GM21526 (cell line): Measurements from ENCODE around the gene COL15A1.

Source experiments
- ATAC-seq: cut with Tn5 transposase; IDR thresholded peaks from one replicate; pipeline ENCODE4 v1.9.1; 2021; ENCODE audit warnings: moderate library complexity; ENCODE audit not compliant: unreplicated experiment, low FRiP score

COL15A1 gene

DNA sequence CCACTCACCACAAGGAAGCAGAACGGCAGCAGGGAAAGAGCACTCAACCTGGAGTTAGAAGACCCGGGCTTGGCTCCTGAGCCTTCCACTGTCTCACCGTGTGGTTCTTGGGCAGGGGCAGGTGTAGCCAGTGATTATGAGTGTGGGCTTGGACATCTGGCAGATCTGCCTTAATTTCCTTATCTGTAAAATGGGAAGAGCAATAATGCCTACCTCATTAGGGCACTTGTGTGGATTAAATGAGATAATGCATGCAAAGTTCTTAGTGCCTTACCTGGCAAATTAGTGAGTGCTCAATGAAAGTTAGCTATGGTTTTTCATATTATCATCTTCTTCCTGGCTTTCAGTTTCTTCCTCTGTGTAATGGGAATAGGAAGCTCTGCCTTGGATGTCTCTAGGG lies 28.1 kb upstream of the COL15A1 start:
- no peak for ATAC-seq

DNA sequence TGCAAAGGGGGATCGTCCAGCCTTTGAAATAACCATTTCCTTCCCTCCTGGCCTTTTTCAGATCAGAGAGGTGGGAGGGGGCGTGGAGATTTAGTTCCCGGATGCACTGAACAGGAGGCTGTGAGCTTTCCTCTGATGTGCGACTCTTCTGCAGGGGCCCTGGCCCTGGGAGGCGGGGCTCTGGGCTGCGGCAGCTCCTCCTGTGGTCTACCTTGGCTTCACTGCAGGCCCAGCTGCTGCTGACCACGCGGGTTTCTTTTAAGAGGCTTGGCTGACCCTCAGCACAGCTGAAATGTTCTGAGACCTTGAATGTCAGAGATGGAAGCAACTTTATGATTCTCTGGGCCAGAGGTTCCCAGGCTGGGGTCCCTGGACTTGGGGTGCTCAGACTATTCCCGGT lies 27.0 kb upstream of the COL15A1 start:
- ATAC-seq: no peak

DNA sequence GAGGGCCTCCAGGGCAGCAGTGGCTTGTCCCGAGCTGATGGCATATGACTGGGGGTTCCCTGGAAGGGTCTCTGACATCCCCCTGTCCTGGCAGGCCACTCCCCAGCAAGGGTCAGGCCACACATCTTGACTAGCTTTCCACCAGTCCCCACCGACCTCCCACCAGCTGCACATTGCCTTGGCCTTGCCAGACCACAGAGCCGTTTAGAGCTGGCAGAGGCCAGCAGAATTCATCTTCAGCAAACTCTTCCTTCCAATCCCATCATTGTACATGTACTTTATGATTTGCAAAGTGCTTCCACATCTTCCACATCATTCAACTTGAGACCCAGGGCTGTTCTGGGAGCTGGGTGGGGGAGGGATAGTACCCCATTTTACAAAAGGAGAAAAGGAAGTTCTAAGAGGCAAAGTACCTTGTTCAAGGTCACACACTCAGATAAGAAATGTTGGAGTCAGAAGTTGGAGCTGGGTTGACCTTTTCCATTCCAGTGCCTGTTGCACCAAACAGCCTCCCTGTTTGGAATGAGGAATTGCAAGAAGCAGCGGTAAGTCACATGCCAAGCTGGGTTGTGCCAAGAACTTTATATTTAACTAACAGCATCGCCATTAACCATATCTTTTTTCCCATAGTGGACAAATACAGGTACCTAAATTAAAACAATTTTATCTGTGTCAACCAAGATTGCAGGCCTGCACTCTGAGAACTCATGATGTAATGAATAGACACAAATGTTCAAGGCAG lies 25.8 kb upstream of the COL15A1 start:
- ATAC-seq: no peak

DNA sequence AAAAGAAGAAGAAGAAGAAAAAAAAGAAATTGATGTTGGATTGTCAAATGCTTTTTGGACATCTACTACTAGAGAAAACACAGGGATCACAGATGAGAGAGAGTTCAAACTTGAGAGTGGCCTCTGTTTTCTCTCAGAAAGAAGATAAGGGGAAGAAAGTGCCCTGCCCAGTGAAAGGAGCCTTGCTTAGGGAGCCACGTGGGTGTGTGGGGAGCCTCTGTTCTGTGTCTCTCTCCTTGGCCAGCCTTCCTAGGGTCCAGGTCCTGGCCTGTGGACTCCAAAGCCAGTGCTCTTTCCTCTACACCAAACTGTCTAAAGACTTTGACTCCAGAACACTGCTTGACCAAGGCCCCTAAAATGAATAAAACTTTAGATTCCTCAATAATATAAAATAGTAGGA lies 22.0 kb upstream of the COL15A1 start:
- ATAC-seq: no peak

DNA sequence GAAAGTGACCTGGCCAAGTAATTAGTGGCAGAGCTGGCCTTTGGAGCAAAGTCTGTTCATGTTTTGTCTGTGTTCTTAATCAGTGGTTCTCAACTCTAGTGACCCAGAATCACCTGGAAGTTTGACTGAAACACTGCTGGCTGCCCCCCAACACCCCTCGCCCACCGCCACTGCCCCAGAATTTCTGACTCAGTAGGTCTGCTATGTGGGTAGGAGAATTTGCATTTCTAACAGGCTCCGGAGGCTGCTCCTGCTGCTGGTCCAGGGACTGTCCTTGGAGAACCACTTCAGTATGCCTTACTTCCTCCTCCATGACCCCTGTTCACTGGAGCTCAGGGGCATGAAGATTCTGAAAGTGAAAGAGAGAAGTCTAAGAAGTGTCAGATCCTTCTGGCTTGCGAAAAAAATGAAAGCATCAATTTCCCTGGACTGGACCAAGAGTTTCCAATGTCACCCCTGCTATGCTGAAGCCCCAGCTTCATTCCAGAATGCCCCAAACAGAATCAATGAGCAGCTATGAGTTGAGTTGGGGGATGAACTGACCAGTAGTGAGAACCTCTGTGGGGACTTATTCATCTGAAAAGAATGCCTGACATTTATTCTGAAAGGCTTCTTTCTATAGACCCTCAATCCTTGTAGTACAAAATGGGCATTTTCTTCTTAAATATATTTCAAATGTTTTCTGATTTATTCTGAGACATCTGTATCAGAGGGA lies 20.8 kb upstream of the COL15A1 start:
- no peak for ATAC-seq

DNA sequence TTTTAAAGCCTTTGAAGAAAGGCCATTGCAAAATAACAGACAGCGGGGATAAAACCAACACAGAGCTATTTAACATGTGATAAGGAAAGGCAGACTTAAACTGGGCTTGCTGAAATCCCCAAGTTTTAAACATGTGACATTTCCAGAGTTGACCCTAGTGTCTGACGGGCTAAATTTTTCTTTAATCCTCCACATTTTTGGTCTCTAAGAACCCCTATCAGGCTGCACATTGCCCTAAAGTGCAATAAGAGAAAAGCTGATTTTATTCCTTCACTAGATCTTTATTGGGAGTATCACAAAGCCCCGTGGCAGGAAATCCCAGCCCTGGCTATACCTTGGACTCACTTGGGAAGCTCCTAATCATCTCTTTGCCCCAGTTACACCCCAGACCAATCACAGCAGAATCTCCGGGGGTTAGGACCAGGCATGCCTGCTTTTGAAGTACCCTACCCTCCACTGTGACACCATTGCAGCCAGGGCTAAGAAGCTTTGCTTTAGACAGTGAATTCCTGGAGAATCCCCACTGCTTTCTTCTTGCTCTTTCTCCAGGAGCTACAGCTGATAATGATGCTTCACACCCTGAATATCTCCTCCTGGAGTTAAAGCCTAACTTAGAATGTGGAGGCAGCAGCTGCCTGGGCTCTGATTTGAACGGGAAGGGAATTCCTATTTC lies 20.1 kb upstream of the COL15A1 start:
- ATAC-seq: no peak

DNA sequence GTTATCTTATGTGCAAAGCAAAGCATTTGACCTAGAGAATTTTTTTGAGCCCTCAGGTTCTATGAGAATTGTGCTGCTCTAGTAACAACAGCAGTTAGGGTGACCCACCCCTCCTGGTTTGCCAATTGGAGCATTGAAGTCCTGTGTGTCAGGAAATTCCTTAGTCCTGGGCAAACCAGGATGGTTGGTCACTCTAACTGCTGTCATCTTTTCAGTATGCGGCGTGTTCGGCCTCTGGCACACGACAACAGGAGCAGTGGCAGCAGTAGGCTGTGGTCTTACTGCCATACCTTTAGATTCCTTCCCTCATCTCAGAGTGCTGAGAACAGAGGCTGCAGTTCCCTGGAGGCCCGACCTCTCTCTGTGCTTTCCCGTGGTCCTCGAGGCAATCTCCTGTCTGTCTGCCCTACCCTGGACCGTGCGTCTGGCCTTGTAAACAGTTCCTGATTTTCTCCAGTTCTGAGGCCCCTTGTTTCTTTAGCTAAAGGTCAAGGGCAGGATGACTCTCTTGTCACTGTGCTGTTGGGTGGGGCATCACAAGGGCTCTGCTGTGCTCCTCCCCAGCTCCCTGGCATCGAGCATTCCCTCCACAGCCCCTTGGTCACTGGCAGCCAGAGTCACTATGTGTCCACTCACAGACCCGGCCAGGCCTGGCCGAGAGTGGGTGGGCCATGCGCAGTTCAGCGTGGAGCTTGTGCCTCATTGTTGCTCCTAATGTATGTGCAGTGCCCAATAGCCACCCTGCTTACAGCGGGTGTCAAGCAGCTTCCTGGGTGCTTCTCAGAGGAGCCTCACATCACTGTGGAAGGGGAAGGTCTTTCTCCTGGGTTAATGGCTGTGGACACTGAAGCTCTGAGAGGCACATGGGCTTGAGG lies 18.5 kb upstream of the COL15A1 start:
- no peak for ATAC-seq

DNA sequence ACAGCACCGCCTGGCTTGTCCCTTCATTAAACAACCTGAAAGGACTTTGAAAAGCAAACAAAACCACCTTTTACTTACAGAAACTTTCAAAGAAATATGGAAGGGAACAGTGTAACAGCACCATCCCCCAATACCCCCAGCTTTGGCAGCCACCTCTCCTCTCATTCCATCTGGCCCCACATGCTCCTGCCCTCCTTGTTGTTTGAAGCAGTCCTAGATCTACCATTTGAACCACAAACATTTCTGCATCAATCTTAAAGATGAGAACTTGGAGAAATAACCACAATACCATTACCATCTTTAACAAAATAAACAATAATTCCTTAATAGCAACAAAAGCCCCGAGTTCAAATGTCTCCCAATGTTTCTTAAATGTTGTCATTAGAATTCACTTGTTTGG lies 17.8 kb upstream of the COL15A1 start:
- ATAC-seq: no peak

DNA sequence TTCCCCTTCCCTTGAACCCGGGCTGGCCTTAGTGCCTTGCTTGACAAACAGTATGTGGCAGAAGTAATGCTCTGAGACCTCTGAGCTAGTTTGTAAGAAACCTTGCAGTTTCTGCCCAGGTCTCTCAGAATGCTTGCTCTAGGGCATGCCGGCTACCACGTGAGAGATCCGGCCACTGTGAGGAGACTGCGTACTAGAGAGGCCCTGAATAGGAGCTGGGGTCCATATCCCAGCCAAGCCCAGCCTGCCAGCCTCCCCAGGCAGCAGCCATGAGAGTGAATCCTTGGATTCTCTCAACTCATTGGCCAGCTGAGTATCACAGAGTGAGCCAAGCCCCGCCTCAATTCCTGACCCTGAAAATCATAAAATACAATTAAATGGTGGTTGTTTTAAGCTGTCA lies 16.0 kb upstream of the COL15A1 start:
- no peak for ATAC-seq

DNA sequence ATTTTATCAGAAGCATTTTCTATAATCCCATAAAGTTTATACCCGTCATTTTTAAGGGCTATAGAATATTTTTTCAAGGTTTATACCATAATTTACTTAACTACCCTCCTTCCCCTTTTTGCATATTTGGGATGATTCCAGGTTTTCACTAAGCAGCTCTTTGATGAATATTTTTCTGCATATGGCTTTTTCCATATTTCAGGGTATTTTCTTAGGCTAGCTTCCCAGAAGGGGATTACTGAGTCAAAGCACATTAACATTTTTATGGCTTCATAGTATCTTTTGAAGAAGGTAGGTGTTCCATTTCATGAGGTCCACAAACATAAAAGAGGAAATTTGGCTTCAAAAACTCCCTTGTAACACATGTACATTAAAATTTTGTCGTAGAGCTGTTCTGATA lies 14.6 kb upstream of the COL15A1 start:
- no peak for ATAC-seq

DNA sequence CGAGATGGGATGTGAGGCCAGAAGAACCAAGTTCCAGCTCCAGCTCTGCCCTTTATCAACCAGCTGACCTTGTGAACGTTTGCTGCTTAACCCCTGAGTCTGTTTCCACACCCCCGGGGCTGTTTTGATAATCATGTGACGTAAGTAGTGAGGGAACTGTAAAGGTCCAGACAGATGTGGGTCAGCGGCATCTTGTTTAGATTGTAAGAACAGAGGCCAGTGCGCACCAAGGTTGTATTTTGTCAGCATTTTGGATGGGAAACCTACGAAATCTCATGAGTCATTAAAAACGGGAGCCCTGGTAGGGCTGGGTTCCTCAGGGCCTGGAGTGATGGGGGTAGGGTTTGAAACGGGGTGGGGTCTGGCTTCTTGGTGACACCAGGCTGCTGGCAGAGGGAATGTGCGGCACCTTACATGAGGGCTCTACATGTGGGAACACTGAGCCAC lies 13.8 kb upstream of the COL15A1 start:
- no peak for ATAC-seq

DNA sequence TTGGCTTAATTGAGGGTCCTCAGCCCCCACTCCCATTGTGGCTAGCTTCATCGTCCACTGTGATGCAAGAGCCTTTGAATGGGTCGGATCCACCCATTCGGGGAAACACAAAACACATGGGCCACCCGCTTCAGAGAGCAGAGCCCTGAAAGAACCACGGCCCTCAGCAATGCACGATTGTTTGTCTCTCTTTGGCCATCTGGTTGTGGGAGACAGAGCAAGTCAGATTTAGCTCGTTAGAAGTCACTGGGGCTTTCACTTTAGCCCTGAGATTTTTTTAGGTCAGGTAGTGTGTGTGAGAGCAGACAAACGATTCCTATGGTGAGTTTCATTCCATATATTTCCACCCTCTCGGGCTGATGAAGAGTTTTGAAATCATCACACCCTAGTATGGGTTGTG lies 12.9 kb upstream of the COL15A1 start:
- ATAC-seq: no peak

DNA sequence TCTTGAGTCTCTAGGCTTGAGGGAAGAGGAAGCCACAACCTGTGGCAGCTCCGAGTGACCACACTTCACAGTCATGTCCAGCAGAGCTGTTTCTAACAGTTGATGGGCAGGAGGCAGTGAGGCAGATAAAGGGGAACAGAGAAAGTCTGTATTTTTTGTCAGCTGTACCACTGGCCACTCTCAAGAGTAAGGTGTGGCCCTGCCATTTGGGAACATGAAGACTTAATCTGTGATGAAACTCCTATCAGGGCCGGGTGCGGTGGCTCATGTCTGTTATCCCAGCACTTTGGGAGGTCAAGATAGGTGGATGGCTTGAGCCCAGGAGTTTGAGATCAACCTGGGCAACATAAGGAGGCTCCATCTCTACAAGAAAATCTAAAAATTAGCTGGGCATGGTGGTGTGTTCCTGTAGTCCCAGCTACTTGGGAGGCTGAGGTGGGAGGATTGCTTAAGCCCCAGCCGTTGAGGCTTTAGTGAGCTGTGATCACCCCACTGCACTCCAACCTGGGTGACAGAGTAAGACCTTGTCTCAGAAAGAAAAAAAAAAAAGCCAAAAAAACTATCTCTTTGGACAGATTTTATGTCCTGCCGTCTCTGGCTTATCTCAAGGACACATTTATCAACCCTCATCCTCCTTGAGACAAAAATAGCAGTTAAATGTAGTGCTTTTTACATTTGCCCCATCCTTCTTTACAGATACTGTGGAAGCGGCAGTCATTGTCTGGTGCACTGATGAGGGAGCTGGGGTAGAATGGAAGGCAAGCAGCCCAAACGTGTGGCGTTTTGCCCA lies 11.9 kb upstream of the COL15A1 start:
- no peak for ATAC-seq

DNA sequence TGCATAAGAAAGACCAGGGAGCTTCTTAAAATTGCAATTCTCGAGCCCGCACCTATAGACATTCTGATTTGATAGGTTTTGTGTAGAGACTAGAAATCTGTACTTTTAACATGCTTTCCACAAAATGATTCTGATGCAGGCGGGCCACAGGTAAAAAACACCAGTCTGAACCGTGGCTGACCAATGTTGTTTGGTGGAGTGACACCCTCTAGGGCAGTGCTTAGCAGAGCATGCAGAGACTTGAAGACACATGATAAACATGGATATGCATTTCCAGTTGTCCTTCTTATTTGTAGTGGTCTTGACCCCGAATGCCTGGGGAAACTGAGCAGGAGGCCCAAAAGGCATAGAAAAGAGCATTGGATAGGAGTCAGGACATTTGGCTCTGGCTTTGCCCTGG lies 10.5 kb upstream of the COL15A1 start:
- ATAC-seq: no peak

DNA sequence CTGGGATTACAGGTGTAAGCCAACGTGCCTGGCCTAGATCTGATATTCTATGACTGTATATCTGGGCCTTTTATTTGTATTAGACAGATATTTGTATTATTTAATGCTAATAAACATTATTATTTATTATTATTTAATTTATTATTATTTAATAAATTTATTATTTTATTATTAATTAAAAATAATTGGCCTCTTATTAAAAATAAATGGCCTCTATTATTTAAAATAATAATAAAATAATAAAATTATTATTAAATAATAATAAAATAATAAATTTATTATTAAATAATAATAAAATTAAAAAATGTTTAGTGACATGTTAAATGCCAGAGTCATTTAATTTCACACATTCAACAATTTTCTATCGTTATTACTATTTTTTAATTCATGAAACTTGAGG lies 9.8 kb upstream of the COL15A1 start:
- no peak for ATAC-seq

DNA sequence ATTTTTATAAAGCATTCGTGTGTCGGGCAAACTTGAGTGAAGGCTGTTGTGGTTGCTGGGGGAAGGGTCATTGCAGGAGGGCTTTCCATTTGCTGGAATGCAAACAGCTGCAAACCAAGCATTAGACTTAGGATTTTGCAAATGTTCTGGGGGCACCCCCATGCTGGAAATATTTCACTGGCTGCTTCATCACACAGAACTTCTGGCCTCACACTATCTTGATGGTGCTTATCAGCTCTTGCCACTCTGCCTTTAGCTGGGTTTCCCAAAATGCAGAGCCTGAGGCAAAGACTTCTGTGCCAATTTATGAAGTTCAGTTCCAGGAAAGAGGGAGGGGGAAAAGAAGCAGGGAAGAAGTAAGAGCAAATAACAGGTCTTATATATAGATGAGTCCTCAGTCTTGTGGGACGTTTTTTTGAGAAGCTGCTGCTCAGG lies 8.6 kb upstream of the COL15A1 start:
- no peak for ATAC-seq

DNA sequence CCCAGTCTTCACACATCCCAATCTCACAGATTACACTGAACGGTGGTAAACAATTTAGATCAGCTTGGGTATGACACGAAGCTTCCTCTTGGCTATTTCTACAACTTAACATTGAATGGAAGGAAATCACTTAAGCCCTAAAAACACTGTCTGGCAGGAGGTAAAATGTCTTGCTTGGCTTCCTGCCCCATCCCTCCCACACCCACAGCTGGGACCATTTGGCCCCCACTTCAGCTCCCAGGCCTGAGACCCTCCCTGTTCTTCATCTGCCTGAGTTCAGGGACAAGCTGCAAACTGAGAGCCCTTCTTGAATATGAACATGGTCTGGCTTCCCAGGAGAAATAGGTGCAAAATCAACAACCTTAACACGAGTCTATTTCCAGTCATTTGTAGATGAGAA lies 3.4 kb upstream of the COL15A1 start:
- ATAC-seq: no peak

DNA sequence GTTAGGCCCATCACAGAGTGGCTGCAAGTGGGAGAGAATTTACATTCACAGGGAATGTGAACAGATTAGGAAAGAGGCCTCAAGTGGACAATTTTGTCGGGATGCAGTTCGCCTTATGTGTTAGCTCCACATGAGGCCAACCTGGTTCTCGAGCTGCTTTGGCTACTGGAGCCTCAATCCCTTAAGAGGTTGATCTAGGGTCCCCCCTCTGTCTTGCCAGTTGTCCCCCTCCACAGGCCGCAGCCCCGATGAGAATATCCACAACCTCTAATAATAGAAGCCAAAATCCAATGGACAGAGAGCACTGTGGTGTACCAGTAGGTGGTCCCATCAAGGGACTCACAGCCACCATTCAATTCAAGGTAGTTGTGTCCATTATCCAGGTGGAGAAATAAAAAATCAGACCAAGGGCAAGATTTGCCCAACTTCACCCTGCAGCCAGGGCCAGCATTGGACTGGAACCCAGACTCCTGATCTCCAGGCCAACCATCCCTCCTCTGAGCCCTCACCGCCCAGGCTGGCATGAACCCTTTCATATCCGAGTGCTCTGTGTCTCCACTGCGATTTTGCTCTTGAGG lies 1.7 kb upstream of the COL15A1 start:
- no peak for ATAC-seq

DNA sequence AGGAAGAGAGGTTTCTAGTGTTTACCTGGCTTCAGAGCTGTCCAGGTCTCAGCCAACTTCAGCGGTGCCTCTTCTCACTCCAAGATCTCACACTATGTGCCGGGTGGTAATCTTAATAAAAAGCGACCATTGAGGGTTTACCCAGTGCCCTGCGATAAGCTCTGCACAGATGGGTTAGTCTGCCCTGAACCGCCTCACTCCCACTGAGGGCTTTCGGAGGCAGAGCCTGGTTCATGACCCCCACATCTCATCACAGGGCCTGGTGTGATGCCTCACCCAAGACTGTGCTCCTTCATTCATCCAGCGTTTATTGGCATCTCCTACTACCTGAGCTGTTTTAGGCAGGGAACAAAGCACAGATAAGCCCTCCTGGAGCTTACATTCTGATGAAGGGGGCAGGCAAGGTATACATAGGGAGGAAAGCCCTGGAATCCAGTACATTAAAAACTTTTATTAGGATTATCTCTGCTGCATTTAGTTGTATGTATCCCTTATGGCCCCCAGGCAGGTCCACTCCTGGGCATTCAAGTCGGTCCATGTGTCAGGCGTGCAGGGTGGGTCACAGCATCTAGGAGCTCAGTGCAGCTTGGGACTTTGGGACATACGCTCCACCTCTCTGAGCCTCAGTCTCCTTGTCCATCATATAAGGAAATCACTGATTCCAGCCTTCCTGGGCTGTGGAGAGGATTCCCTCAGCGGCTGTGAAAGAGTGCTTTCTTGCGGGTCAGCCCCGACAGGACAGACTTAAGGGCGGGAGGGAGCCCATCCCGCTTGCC lies 613 bp upstream of the COL15A1 start:
- ATAC-seq: no peak
